H1 (cell line): Measurements from ENCODE around the gene MAP1A. TPM values are rescaled to one million over a fixed set of nuclear protein-coding genes. Genes with fewer than 3 reads are reported as not detected.

Experiments
- CTCF ChIA-PET: fragments of 300-600 bp; sonication (Branson Sonifier 250); formaldehyde crosslinking; loops from one replicate; lab custom pipeline; 2021; ENCODE audit not compliant: partially characterized antibody; lab: Charles Lee
- POLR2A ChIA-PET: fragments of 300-600 bp; sonication (Branson Sonifier 250); formaldehyde crosslinking; loops from one replicate; lab custom pipeline; 2021; ENCODE audit warnings: inconsistent platforms; ENCODE audit not compliant: partially characterized antibody; lab: Charles Lee
- DNase-seq, 2 experiments: peaks; one replicate each; pipeline versions ENCODE4 v3.0.0 to v3.0.0-alpha.2; 2010 to 2022; ENCODE audit warnings: low spot score in 2 of 2, low read depth in 1 of 2, mixed read lengths in 1 of 2
- FAIRE-seq: peaks from 2 replicates; lab custom pipeline; 2011; peaks lifted over from hg19 to GRCh38; lab: Jason Lieb, UNC
- H2AFZ ChIP-seq: 2 replicates; pipeline ENCODE4 v1.8.1; 2012; ENCODE audit warnings: low read length, inconsistent platforms
- H2AK5ac ChIP-seq: 2 replicates; pipeline ENCODE4 v1.6.1; 2013; ENCODE audit warnings: low read depth, low read length
- H2BK120ac ChIP-seq: replicated peaks from 2 replicates; pipeline ENCODE3; 2013; ENCODE audit warnings: low read depth, low read length, inconsistent platforms
- H2BK12ac ChIP-seq: 2 replicates; pipeline ENCODE4 v1.6.1; 2013; ENCODE audit warnings: low read depth, low read length
- H2BK15ac ChIP-seq: 2 replicates; pipeline ENCODE4 v1.6.1; 2013; ENCODE audit warnings: low read length
- H2BK20ac ChIP-seq: 2 replicates; pipeline ENCODE4 v1.6.1; 2013; ENCODE audit warnings: low read length
- H2BK5ac ChIP-seq: 2 replicates; pipeline ENCODE4 v1.6.1; 2013; ENCODE audit warnings: low read depth, low read length
- H3K14ac ChIP-seq: 2 replicates; pipeline ENCODE4 v1.6.1; 2013; ENCODE audit warnings: inconsistent platforms; ENCODE audit not compliant: insufficient read length
- H3K18ac ChIP-seq: 2 replicates; pipeline ENCODE4 v1.6.1; 2013; ENCODE audit warnings: low read length; ENCODE audit errors: extremely low read depth
- H3K23ac ChIP-seq: 2 replicates; pipeline ENCODE4 v1.6.1; 2013; ENCODE audit warnings: inconsistent platforms; ENCODE audit not compliant: insufficient read length
- H3K23me2 ChIP-seq: 2 replicates; pipeline ENCODE4 v1.6.1; 2013; ENCODE audit warnings: low read depth, low read length
- H3K27ac ChIP-seq: 2 replicates; pipeline ENCODE4 v1.6.1; 2011; ENCODE audit warnings: low read depth, low read length, inconsistent platforms
- H3K27me3 ChIP-seq, 4 experiments: replicated peaks in 1 of 4; 1 replicate in 1 of 4; 2 replicates in 3 of 4; pipeline versions ENCODE4 v1.6.1 to v1.8.1; 2011 to 2013; ENCODE audit warnings: low read length in 3 of 4, mild to moderate bottlenecking in 3 of 4, inconsistent platforms in 2 of 4, mixed read lengths in 2 of 4, moderate library complexity in 1 of 4; ENCODE audit not compliant: control insufficient read depth in 3 of 4, insufficient read depth in 3 of 4; ENCODE audit errors: extremely low read depth in 1 of 4
- H3K36me3 ChIP-seq, 4 experiments: 2 replicates each; pipeline versions ENCODE4 v1.6.1 to v1.8.1; 2011 to 2013; ENCODE audit warnings: mild to moderate bottlenecking in 4 of 4, low read length in 3 of 4, moderate library complexity in 2 of 4, control low read depth in 1 of 4, inconsistent platforms in 1 of 4; ENCODE audit not compliant: insufficient read depth in 4 of 4, control insufficient read depth in 2 of 4
- H3K4ac ChIP-seq: replicated peaks from 2 replicates; pipeline ENCODE3; 2013; ENCODE audit warnings: low read length, low read depth, mixed read lengths, inconsistent platforms; ENCODE audit not compliant: insufficient read length
- H3K4me1 ChIP-seq, 4 experiments: replicated peaks in 1 of 4; 1 replicate in 1 of 4; 2 replicates in 3 of 4; pipeline versions ENCODE4 v1.6.1 to v1.8.1; 2011 to 2013; ENCODE audit warnings: low read length in 3 of 4, inconsistent platforms in 2 of 4, mixed read lengths in 1 of 4; ENCODE audit not compliant: insufficient read depth in 4 of 4, control insufficient read depth in 3 of 4
- H3K4me2 ChIP-seq, 2 experiments: 2 replicates each; pipeline versions ENCODE4 v1.6.1 to v1.8.1; 2011 to 2013; ENCODE audit warnings: low read depth in 2 of 2, low read length in 2 of 2, control low read depth in 1 of 2, inconsistent platforms in 1 of 2, mild to moderate bottlenecking in 1 of 2; ENCODE audit not compliant: insufficient read depth in 1 of 2
- H3K4me3 ChIP-seq, 4 experiments: fragments of 200-600, 300-600 bp in 1 of 4; sonication (generic), shearing (Covaris generic), sonication (Bioruptor Twin) in 1 of 4; 2 replicates each; pipeline versions ENCODE4 v1.5.1 to v1.8.1; 2011 to 2016; ENCODE audit warnings: low read length in 4 of 4, low read depth in 3 of 4, control low read depth in 2 of 4, inconsistent platforms in 2 of 4, mild to moderate bottlenecking in 2 of 4, mixed read lengths in 1 of 4, moderate library complexity in 1 of 4; ENCODE audit not compliant: insufficient read depth in 2 of 4; ENCODE audit errors: extremely low read depth in 1 of 4
- H3K56ac ChIP-seq: replicated peaks from 2 replicates; pipeline ENCODE3; 2013; ENCODE audit warnings: low read depth, mild to moderate bottlenecking, mixed read lengths, low read length, inconsistent platforms; ENCODE audit not compliant: insufficient read length
- H3K79me1 ChIP-seq: 2 replicates; pipeline ENCODE4 v1.6.1; 2013; ENCODE audit warnings: low read depth, low read length, control low read depth
- H3K79me2 ChIP-seq, 2 experiments: 2 replicates each; pipeline versions ENCODE4 v1.6.1 to v1.8.1; 2012 to 2013; ENCODE audit warnings: low read length in 2 of 2, mild to moderate bottlenecking in 2 of 2, inconsistent platforms in 1 of 2; ENCODE audit not compliant: insufficient read depth in 2 of 2, control insufficient read depth in 1 of 2
- H3K9ac ChIP-seq, 4 experiments: replicated peaks in 1 of 4; 1 replicate in 1 of 4; 2 replicates in 3 of 4; pipeline versions ENCODE4 v1.6.1 to v1.8.1; 2011 to 2013; ENCODE audit warnings: low read depth in 3 of 4, low read length in 3 of 4, control low read depth in 2 of 4, mild to moderate bottlenecking in 2 of 4, moderate library complexity in 2 of 4, inconsistent platforms in 1 of 4; ENCODE audit errors: extremely low read depth in 1 of 4
- H3K9me3 ChIP-seq, 2 experiments: 2 replicates each; pipeline versions ENCODE4 v1.6.1 to v1.8.1; 2012 to 2013; ENCODE audit warnings: mild to moderate bottlenecking in 2 of 2, moderate library complexity in 2 of 2, control low read depth in 1 of 2, inconsistent platforms in 1 of 2, low read depth in 1 of 2, low read length in 1 of 2, mixed read lengths in 1 of 2; ENCODE audit not compliant: insufficient read depth in 2 of 2
- H4K20me1 ChIP-seq, 2 experiments: replicated peaks in 1 of 2; 2 replicates each; pipeline versions ENCODE3 to v1.8.1; 2011 to 2013; ENCODE audit warnings: inconsistent platforms in 2 of 2, low read length in 2 of 2, mild to moderate bottlenecking in 1 of 2; ENCODE audit not compliant: insufficient read depth in 2 of 2, control insufficient read depth in 1 of 2
- H4K5ac ChIP-seq: 2 replicates; pipeline ENCODE4 v1.6.1; 2013; ENCODE audit warnings: low read length, low read depth, mixed read lengths, inconsistent platforms; ENCODE audit not compliant: insufficient read length
- H4K8ac ChIP-seq: 2 replicates; pipeline ENCODE4 v1.8.0; 2013; ENCODE audit warnings: mild to moderate bottlenecking, moderate library complexity, low read length, inconsistent platforms; ENCODE audit not compliant: insufficient read depth; ENCODE audit errors: extremely low read depth
- H4K91ac ChIP-seq: replicated peaks from 2 replicates; pipeline ENCODE3; 2013; ENCODE audit warnings: low read length, mixed read lengths, inconsistent platforms; ENCODE audit not compliant: insufficient read length
- CHD1 ChIP-seq: IDR thresholded peaks from 2 replicates; pipeline ENCODE4 v1.6.1; 2012; ENCODE audit warnings: low read depth, low read length, improper control_type of control experiment
- SP4 ChIP-seq: IDR thresholded peaks from 2 replicates; pipeline ENCODE4 v1.6.1; 2012; ENCODE audit warnings: low read length, inconsistent platforms
- WGBS, 2 experiments: shearing (Covaris generic) in 1 of 2; methylation state at CpG; one replicate each; pipeline versions ENCODE4 v1.1.6 to v1.1.7; 2013 to 2015; ENCODE audit warnings: low lambda C conversion rate in 2 of 2, mixed read lengths in 2 of 2, inconsistent platforms in 1 of 2, low coverage in 1 of 2, missing lambda C conversion rate in 1 of 2; ENCODE audit not compliant: insufficient replicate concordance in 2 of 2, insufficient coverage in 1 of 2, insufficient read length in 1 of 2; ENCODE audit errors: extremely low coverage in 1 of 2, missing lambda C conversion rate in 1 of 2; 5-methylcytosine and 5-hydroxymethylcytosine counted together
- polyA plus RNA-seq, 7 experiments: library from polyadenylated mRNA; depleted of rRNA in 3 of 7; stranded (reverse) in 5 of 7; unstranded in 2 of 7; fragments of >200 nt in 5 of 7; fragments of 200-250 nt in 2 of 7; gene quantifications; 1 replicate in 5 of 7; 2 replicates in 1 of 7; 4 replicates in 1 of 7; pipeline versions ENCODE4 v1.2.1 to v1.2.3, GENCODE V29; 2011 to 2013; ENCODE audit warnings: missing spikeins in 2 of 7, mixed read lengths in 2 of 7
- total RNA-seq: library from RNA; stranded (reverse); fragmentation: NEBNext Ultra II Directional; extraction: Animal tissue kit (Norgen Biotek cat#: 25700); gene quantifications from 2 replicates; pipeline ENCODE4 v1.2.1, GENCODE V29; 2021

MAP1A gene
- total and polyA plus RNA-seq, 2 of the 8 experiments (the other 6 are each of a cell fraction or from before 2014, with no cell fraction given): 0.80 to 2.4 TPM

DNA sequence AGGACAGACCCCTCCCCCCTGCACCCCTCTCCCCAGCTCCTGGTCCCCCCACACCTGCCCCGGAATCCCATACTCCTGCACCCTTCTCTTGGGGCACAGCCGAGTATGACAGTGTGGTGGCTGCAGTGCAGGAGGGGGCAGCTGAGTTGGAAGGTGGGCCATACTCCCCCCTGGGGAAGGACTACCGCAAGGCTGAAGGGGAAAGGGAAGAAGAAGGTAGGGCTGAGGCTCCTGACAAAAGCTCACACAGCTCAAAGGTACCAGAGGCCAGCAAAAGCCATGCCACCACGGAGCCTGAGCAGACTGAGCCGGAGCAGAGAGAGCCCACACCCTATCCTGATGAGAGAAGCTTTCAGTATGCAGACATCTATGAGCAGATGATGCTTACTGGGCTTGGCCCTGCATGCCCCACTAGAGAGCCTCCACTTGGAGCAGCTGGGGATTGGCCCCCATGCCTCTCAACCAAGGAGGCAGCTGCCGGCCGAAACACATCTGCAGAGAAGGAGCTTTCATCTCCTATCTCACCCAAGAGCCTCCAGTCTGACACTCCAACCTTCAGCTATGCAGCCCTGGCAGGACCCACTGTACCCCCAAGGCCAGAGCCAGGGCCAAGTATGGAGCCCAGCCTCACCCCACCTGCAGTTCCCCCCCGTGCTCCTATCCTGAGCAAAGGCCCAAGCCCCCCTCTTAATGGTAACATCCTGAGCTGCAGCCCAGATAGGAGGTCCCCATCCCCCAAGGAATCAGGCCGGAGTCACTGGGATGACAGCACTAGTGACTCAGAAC lies 9.8 kb downstream of the MAP1A start:
- no peak overlapping the region for H4K91ac ChIP-seq
- H2BK120ac ChIP-seq: no peak overlapping the region
- H3K79me1 ChIP-seq: no peaks in the 10 kb centered on the region
- H3K4me2 ChIP-seq: no peak overlapping the region
- no peak overlapping the region for H3K56ac ChIP-seq
- H3K27ac ChIP-seq: no peak overlapping the region
- POLR2A ChIA-PET: interaction anchor here (0.8 to 2.8 kb wide), 6 partner anchors 8 to 98 kb away, joined by 3 to 8 read pairs (median 4); partner anchors contain the start of gene MAP1A
- H3K18ac ChIP-seq: no peak overlapping the region
- no peak overlapping the region for H3K4ac ChIP-seq
- no peak overlapping the region for H4K8ac ChIP-seq
- H2BK20ac ChIP-seq: no peak overlapping the region
- H3K23me2 ChIP-seq: no peaks in the 10 kb centered on the region
- no peak overlapping the region for H2BK15ac ChIP-seq
- H4K5ac ChIP-seq: no peak overlapping the region
- H3K27me3 ChIP-seq: peaks cover 0 to 2% (median 0%) of the 10 kb centered on the region in 4 experiments; a peak in 2 of 7 replicates
- H3K9ac ChIP-seq: no peak overlapping the region
- H3K79me2 ChIP-seq: no peaks in the 10 kb centered on the region
- no peak overlapping the region for H2AK5ac ChIP-seq
- no peak for TF ChIP-seq SP4
- no peak for TF ChIP-seq CHD1
- no peak overlapping the region for H3K4me3 ChIP-seq
- WGBS, 2 experiments: 100% methylated on average over 6 of the region's 9 CpGs; no CpG with 5 or more reads in 1 of the 2 experiments
- CTCF ChIA-PET: interaction anchor here (0.5 to 3.9 kb wide), 3 partner anchors 9 to 517 kb away, joined by 3 to 34 read pairs (median 15); partner anchors contain the start of gene MAP1A
- H3K14ac ChIP-seq: no peak overlapping the region
- H3K4me1 ChIP-seq: peaks cover 0 to 12% (median 2%) of the 10 kb centered on the region in 4 experiments; a peak in 4 of 7 replicates
- no peaks in the 10 kb centered on the region for H3K36me3 ChIP-seq
- no peak overlapping the region for H2BK12ac ChIP-seq
- no peak overlapping the region for H2AFZ ChIP-seq
- no peaks in the 10 kb centered on the region for H4K20me1 ChIP-seq
- FAIRE-seq (no peak), DNase-seq (no peak)
- H3K9me3 ChIP-seq: no peaks in the 10 kb centered on the region
- no peak overlapping the region for H2BK5ac ChIP-seq
- H3K23ac ChIP-seq: no peak overlapping the region
